ENCODE results near the gene RECQL5. TPM values are rescaled to one million over a fixed set of nuclear protein-coding genes. Genes with fewer than 3 reads are reported as not detected.
A peak's percentile ranks its signal among the peaks of the same experiment; 100 is the strongest.

RECQL5 gene
- total RNA-seq, 2 experiments from 2014 or later: 38.3 TPM

DNA sequence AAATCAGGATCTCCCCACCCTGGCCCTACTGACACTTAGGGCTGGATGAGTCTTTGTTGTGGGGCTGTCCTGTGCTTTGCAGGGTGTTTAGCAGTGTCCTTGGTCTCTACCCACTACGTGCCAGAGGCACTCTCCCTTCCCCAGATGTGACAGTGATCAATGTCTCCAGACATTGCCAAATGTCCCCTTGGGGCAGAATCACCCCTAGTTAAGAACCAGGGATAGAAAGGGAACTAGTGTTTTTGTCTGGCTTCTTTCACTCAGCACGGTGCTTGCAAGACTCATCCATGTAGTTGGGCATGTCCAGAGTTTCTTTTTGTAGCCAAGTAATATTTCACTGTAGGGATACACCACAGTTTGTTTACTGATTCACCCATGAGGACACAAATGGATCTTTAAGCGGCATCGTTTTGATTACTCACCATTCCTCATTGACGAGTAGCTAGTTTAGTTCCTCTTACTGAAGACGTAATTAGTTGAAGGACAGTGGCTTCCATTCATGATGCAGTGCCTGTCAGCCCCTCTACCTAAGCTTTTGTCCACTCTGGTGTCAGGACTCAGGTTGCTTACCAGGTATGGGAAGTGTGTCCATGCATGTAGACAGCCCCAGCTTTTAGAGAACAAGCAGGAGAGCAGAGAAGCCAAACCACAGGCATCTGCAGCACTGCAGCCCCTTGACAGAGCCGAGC, 28.3 kb upstream of the RECQL5 start:
- POLR2A ChIA-PET: interaction anchor here (0.9 kb wide), 1 partner anchor 15 kb away, joined by 3 read pairs; no protein-coding TSS in a partner anchor
- H3K4me3 Mint-ChIP-seq: no peak overlapping the region
- no peak overlapping the region for H3K27ac Mint-ChIP-seq
- peaks cover 18% of the 10 kb centered on the region for H3K4me1 Mint-ChIP-seq
- no peaks in the 10 kb centered on the region for H3K27me3 Mint-ChIP-seq
- no peak for DNase-seq
- no peaks in the 10 kb centered on the region for H3K9me3 Mint-ChIP-seq
- H3K36me3 Mint-ChIP-seq (ENCODE audit: low read depth): peaks cover 20% of the 10 kb centered on the region
- CTCF ChIA-PET: interaction anchor here (0.9 kb wide), 1 partner anchor 62 kb away, joined by 5 read pairs; the partner anchor contains the start of gene SMIM5

DNA sequence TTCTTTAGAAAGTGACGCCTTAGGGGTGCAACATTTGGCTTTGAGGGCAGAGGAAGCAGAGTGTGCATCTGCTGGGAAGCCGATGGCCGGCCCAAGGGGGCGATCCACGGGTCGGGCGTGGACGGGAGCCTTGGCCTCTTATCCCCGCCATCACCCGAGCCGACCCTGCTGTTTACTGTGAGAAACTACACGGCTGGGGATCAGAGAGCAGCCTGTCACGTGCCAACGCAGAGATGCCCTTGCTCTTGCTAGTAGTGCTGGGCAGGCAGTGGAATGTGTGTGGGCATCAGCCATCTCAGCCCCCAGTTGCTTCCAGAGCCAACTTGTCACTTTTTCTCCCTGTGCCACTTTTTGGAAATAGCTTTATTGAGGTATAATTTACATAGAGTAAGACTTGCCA, 27.6 kb upstream of the RECQL5 start:
- CTCF ChIA-PET: no interaction called here
- no peak overlapping the region for H3K4me3 Mint-ChIP-seq
- no peak for DNase-seq
- peaks cover 20% of the 10 kb centered on the region for H3K36me3 Mint-ChIP-seq (ENCODE audit: low read depth)
- no peak overlapping the region for H3K27ac Mint-ChIP-seq
- peaks cover 24% of the 10 kb centered on the region for H3K4me1 Mint-ChIP-seq
- POLR2A ChIA-PET: no interaction called here
- H3K9me3 Mint-ChIP-seq: no peaks in the 10 kb centered on the region
- H3K27me3 Mint-ChIP-seq: no peaks in the 10 kb centered on the region

DNA sequence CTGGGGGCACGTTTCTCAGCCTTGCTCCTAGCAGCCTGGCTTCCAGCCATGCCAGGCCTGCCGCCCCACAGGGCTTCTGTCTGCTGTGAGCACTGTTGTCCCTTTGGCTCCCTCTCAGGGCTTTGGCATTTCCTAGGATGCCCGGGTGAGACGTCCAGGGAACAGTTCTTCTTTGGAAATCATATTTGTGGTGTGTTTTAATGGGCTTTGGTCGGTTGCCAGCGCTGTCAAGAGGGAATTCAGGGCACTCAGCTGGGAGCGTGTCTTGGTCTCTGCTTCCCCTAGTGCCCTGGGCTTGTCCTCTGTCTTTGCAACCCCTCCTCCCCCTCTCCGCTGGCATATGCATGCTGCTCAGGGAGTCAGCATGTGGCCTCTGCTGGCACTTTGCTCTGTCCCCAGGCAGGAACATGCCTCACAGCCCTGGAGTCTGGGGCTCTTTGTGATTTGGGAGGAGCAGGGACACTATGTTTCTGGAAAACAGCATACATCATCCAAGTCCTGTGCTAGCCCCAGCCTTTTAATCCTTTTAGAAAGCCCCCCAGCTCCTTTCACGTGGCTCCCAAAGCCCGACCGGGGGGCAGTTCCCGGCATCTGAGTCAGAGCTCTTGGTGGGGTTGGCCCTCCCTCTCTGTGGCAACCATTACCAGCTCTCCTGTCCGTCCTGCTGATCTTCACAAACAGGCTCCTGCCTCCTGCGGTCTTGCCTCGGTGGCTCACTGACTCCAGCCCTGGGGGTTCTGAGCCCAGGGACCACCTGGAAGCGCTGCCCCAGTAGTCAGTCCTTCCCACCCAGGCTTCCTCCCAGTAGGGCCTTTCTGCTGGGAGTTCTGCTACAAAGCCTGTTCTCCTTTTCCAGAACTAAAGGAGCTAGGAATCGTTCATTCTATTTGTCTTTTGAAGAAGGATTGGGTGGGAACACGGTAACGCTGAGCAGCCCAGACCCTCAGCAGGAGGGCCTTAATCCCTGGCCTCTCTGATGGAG, 26.8 kb upstream of the RECQL5 start:
- Mint-ChIP-seq H3K4me3 (no peak overlapping the region), H3K27ac (no peak overlapping the region), H3K4me1 (peaks cover 31% of the 10 kb centered on the region), H3K36me3 (ENCODE audit: low read depth) (peaks cover 23% of the 10 kb centered on the region), H3K27me3 (no peaks in the 10 kb centered on the region), H3K9me3 (no peaks in the 10 kb centered on the region)
- ChIA-PET CTCF (interaction anchor here (0.7 to 6.0 kb wide), 4 partner anchors 19 to 61 kb away, joined by 3 to 37 read pairs (median 4); partner anchors contain the start of gene SMIM5), POLR2A (no interaction called here)
- DNase-seq: no peak

DNA sequence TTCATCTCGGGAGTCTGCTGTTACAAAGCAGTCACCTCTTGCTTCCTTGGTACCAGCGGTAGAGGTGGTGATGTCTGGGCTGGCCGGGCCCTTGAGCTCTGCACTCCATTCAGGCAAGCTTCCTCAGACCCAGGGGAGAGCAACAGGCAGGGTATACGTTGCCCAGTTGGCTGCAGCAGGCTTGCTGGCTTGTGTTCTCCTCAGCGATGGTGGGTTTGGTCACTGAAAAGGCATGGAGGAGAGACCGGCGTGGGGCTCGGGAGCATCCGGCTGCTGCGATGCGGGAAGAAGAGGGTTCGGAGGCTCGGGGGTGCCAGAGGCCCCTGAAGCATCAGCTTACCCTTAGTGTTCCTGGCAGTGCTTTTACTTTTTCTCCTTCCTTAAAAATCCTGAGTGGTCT, 26.0 kb upstream of the RECQL5 start:
- Mint-ChIP-seq H3K4me3 (no peak overlapping the region), H3K36me3 (ENCODE audit: low read depth) (peaks cover 25% of the 10 kb centered on the region), H3K27me3 (no peaks in the 10 kb centered on the region), H3K9me3 (no peaks in the 10 kb centered on the region), H3K27ac (no peak overlapping the region), H3K4me1 (peaks cover 40% of the 10 kb centered on the region)
- ChIA-PET CTCF (interaction anchor here (0.7 to 6.0 kb wide), 4 partner anchors 18 to 60 kb away, joined by 3 to 37 read pairs (median 4); partner anchors contain the start of gene SMIM5), POLR2A (no interaction called here)
- no peak for DNase-seq

DNA sequence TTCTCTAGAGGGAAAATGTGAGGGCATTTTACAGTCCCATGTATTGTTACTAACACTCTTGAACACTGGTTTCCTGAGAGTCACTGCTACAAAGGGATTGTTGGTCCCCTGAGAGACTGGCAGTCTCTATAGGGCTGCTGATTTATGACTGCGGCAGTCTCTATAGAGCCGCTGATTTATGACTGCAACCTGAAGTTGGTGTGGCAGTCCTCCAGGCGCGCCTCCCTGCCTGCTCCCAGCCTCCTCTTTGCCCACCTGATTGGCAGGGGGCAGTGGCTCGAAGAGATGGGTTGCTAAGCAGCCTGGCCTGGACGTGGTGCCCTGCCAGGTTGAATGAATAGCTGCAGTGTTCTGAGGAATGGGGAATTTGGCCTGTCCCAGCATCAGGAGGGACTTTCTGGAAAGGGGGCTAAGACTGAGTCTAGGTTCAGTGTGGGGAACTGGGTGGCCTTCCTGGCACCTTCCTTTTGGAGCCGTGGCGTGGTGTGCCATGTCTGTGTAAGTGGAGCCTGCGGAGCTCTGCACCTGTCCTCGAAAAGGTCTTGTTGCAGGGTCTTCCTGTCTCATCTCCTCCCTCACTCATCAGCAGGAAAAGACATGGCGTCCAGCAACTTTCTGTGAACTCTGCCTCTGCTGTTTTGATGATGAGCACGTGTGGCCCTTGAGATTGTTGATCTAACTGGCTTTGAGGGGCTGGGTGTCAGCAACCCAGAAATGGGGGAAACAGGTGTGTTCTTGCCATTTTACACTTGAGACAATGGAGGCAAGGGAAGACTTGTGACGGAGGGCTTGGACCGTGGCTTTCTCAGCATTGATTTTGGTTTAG, 25.1 kb upstream of the RECQL5 start:
- ChIA-PET CTCF (interaction anchor here (1.5 to 6.0 kb wide), 3 partner anchors 17 to 61 kb away, joined by 6 to 37 read pairs (median 21); no protein-coding TSS in a partner anchor), POLR2A (no interaction called here)
- Mint-ChIP-seq H3K27ac (peak overlapping the region; percentile 47), H3K9me3 (no peaks in the 10 kb centered on the region), H3K36me3 (ENCODE audit: low read depth) (peaks cover 21% of the 10 kb centered on the region), H3K4me1 (peaks cover 44% of the 10 kb centered on the region), H3K4me3 (no peak overlapping the region), H3K27me3 (no peaks in the 10 kb centered on the region)
- no peak for DNase-seq

DNA sequence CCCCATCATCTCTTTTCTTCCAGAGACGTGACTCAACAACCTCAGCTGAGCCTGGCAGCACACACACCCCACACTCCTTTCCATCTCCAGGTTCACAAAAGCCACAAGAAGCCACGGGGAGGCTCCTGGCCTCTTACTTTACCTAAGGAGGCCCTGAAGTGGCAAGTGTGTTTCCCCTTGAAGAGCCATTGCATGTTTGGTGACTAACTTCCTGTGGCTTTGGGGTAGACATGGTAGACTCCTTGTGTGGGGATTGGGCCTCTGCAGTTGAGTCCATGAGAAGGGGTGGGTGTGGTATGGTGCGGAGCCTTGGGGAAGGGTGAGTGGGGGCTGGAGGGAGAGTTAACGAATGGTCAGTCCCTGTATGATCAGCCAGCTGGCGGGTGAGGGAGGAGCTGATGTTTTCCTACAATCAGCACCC, 24.4 kb upstream of the RECQL5 start:
- ChIA-PET POLR2A (interaction anchor here (1.4 kb wide), 1 partner anchor 24 kb away, joined by 9 read pairs; the partner anchor contains the start of genes RECQL5 and SAP30BP), CTCF (interaction anchor here (1.5 to 6.0 kb wide), 4 partner anchors 16 to 62 kb away, joined by 6 to 37 read pairs (median 18); partner anchors contain the start of gene SMIM5)
- peaks cover 19% of the 10 kb centered on the region for H3K36me3 Mint-ChIP-seq (ENCODE audit: low read depth)
- H3K4me1 Mint-ChIP-seq: peaks cover 46% of the 10 kb centered on the region
- peak; percentile 60 for DNase-seq
- H3K9me3 Mint-ChIP-seq: no peaks in the 10 kb centered on the region
- H3K27ac Mint-ChIP-seq: peak overlapping the region; percentile 47
- H3K4me3 Mint-ChIP-seq: no peak overlapping the region
- no peaks in the 10 kb centered on the region for H3K27me3 Mint-ChIP-seq

DNA sequence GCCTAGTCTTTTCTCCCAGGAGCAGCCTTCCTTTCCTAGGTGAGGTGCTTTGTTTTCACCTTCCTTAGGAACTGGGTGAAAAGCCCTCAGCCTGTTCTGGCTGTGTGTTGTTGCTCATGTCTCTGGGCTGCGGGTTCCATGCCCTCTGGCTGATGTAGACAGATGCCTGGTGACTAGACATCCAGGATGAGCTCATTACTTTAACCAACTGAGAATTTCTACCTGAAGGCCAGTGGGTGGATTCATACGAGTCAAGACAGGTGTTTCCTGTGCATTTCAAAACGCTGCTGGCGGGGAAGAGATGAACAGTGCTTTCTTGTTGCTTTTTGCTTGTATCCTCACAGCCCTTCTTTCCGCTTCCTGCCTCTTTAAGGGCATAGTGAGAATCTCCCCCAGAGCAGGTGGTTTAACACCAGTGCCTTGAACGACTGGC, 22.5 kb upstream of the RECQL5 start:
- Mint-ChIP-seq H3K27me3 (no peaks in the 10 kb centered on the region), H3K9me3 (no peaks in the 10 kb centered on the region), H3K4me3 (no peak overlapping the region), H3K4me1 (peaks cover 50% of the 10 kb centered on the region), H3K27ac (peak overlapping the region; percentile 76), H3K36me3 (ENCODE audit: low read depth) (peaks cover 22% of the 10 kb centered on the region)
- ChIA-PET POLR2A (interaction anchor here (0.9 to 1.2 kb wide), 3 partner anchors 15 to 45 kb away, joined by 3 to 4 read pairs (median 3); partner anchors contain the start of gene SAP30BP), CTCF (interaction anchor here (1.1 to 6.0 kb wide), 6 partner anchors 14 to 419 kb away, joined by 3 to 37 read pairs (median 9); partner anchors contain the start of genes MIF4GD and SMIM5)
- DNase-seq: peak; percentile 34

DNA sequence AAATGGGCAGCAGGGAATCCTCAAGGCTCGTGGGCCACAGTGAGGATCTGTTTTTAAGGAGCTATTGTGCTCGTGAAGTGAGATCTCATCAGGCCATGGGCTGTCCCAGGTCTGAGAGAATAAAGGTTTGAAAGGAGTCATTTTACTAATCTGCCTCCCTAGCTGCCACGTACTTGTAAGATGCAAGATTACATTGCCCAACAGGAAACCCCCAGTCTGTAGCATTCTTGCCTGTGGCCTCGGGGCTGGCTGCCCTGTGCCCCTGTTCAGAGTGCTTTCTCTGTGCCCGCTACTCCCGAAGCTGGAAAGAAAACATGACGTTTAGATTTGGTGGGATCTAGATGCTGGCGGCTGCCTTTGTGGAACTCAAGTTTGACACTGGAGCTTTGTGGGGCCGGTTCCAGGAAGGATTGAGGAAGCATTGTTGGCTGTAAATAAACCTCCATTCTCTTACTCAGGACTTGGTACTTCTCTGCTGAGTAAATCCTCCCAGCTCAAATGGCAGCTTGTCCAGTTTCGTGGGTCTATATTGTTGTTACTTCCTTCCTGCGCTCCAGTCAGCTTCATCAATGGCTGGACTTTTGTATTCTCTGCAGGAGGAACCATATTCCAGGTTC, 21.4 kb upstream of the RECQL5 start:
- Mint-ChIP-seq H3K27me3 (no peaks in the 10 kb centered on the region), H3K27ac (peak overlapping the region; percentile 76), H3K9me3 (no peaks in the 10 kb centered on the region), H3K36me3 (ENCODE audit: low read depth) (peaks cover 26% of the 10 kb centered on the region), H3K4me1 (peaks cover 57% of the 10 kb centered on the region), H3K4me3 (no peak overlapping the region)
- ChIA-PET POLR2A (interaction anchor here (1.1 to 1.2 kb wide), 3 partner anchors 21 to 43 kb away, joined by 3 to 4 read pairs (median 3); partner anchors contain the start of gene SAP30BP), CTCF (interaction anchor here (1.1 to 6.0 kb wide), 7 partner anchors 10 to 417 kb away, joined by 3 to 37 read pairs (median 4); partner anchors contain the start of genes MIF4GD and SMIM5)
- DNase-seq: no peak

DNA sequence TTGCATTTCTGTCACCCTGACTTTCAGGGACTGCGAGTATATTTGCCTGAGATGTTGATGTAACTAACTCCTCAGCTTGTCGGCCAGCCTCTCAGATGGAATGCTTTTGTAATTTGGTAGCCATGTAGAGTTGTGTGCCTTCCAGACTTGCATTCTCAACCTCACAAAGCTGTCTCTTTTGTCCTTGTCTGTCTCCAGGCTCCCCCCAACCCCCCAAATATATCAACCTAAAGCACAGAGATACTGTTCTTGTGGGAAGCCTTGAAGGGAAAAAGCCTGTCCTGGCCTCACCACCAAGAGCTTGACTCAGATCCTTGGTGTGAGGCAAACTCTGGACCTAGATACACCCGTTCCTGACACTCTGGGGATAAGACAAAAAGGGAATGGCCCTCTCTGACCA, 18.5 kb upstream of the RECQL5 start:
- no peaks in the 10 kb centered on the region for H3K27me3 Mint-ChIP-seq
- peaks cover 27% of the 10 kb centered on the region for H3K36me3 Mint-ChIP-seq (ENCODE audit: low read depth)
- POLR2A ChIA-PET: no interaction called here
- H3K4me3 Mint-ChIP-seq: no peak overlapping the region
- no peak for DNase-seq
- no peaks in the 10 kb centered on the region for H3K9me3 Mint-ChIP-seq
- CTCF ChIA-PET: interaction anchor here (1.4 to 1.5 kb wide), 2 partner anchors 53 to 62 kb away, joined by 4 to 5 read pairs; partner anchors contain the start of gene SMIM5
- no peak overlapping the region for H3K27ac Mint-ChIP-seq
- H3K4me1 Mint-ChIP-seq: peaks cover 42% of the 10 kb centered on the region

DNA sequence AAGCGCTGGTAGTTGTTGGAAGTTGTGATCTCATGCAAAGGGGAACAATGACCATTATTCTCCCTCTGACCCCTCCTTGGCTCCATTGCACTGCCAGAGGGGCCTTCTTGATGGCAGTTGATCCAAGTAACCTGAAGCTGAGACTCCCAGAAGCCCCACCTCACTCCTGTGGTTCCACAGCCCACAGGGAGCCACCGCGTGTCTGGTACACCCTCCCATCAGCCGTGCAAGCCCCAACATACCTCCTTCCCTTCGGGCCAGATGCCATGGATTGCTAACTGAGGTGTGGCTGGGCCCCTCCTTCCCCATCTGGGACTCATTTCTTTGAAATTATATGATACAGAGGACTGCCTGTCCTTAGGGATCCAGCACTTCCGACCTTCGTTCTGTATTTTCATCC, 18.0 kb upstream of the RECQL5 start:
- Mint-ChIP-seq H3K9me3 (no peaks in the 10 kb centered on the region), H3K27me3 (no peaks in the 10 kb centered on the region), H3K4me3 (no peak overlapping the region), H3K27ac (no peak overlapping the region), H3K4me1 (peaks cover 38% of the 10 kb centered on the region), H3K36me3 (ENCODE audit: low read depth) (peaks cover 30% of the 10 kb centered on the region)
- DNase-seq: no peak
- ChIA-PET CTCF (interaction anchor here (1.4 to 1.5 kb wide), 2 partner anchors 52 to 63 kb away, joined by 4 to 5 read pairs; partner anchors contain the start of gene SMIM5), POLR2A (no interaction called here)

DNA sequence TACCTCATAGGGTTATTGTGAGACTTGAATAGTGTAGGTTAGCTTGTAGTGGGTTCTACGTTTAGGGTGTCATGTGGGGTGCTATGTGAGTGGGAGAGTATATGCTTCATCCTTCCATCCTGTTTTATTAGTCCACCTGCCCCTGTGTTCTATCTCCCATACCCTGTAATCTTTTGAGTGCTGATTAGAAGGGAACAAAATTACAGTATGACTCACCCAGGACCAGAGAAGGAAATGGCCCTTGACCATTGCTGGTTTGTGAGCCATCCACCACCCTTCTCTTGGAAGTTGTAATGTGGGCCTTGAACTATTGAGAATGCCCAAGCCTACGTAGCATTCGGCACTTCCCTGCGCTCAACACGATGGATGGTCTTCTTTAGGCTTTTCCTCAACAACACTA, 17.3 kb upstream of the RECQL5 start:
- CTCF ChIA-PET: interaction anchor here (0.6 to 2.7 kb wide), 3 partner anchors 13 to 99 kb away, joined by 3 to 21 read pairs (median 4); no protein-coding TSS in a partner anchor
- Mint-ChIP-seq H3K4me3 (no peak overlapping the region), H3K4me1 (peaks cover 31% of the 10 kb centered on the region), H3K27ac (no peak overlapping the region), H3K9me3 (no peaks in the 10 kb centered on the region), H3K36me3 (ENCODE audit: low read depth) (peaks cover 31% of the 10 kb centered on the region), H3K27me3 (no peaks in the 10 kb centered on the region)
- DNase-seq: no peak
- POLR2A ChIA-PET: no interaction called here

Data from activated CD4-positive, alpha-beta memory T cell treated with anti-CD3 and anti-CD28 coated beads, Interleukin-2, amount 10 ng/mL, durations not matched to agents 7 days and 5 days (primary cell).